Skeletal muscle satellite cell (primary cell): ENCODE measurements around the gene TMEM30A.

Experiments used
- H3K27me3 ChIP-seq: 2 replicates; pipeline ENCODE4 v1.7.0; 2013; ENCODE audit warnings: low read length; ENCODE audit not compliant: control insufficient read depth, insufficient read depth
- H3K36me3 ChIP-seq: 2 replicates; pipeline ENCODE4 v1.7.0; 2013; ENCODE audit warnings: mild to moderate bottlenecking, control low read depth, low read length; ENCODE audit not compliant: insufficient read depth
- H3K4me1 ChIP-seq: 2 replicates; pipeline ENCODE4 v1.7.0; 2013; ENCODE audit warnings: low read length; ENCODE audit not compliant: control insufficient read depth, insufficient read depth
- H3K4me2 ChIP-seq: 2 replicates; pipeline ENCODE4 v1.7.0; 2013; ENCODE audit warnings: mild to moderate bottlenecking, low read length
- H3K4me3 ChIP-seq: 2 replicates; pipeline ENCODE4 v1.7.0; 2013; ENCODE audit warnings: low read length
- H3K9ac ChIP-seq: 2 replicates; pipeline ENCODE4 v1.7.0; 2013; ENCODE audit warnings: mild to moderate bottlenecking, low read depth, low read length, moderate library complexity
- H3K9me3 ChIP-seq: replicated peaks from 2 replicates; pipeline ENCODE4 v1.7.0; 2013; ENCODE audit warnings: mild to moderate bottlenecking, control low read depth, low read length

TMEM30A gene

DNA sequence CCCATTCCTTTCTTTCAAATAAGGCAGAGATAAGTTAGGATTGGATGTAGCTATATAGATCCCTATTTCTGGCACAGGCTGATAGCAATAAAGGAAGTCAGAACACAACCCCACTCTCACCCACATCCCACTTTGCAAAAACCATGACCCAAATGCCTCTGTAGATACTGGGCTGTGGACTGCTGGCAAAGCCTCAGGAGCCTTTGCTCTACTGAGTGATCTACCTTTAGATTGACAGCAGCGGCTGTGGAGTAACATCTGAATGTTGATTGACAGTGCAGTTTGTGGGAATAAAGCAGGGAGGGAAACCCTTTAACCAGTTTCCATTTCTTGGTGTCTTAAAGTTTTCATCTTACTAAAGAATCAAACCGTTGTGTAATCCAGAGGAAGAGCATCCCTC lies 6.7 kb upstream of the TMEM30A start:
- H3K4me3 ChIP-seq, result no peak overlapping the region
- no peaks in the 10 kb centered on the region for H3K9me3 ChIP-seq
- H3K4me2 ChIP-seq, result no peak overlapping the region
- no peaks in the 10 kb centered on the region for H3K36me3 ChIP-seq
- H3K9ac ChIP-seq, result no peak overlapping the region
- no peaks in the 10 kb centered on the region for H3K4me1 ChIP-seq
- H3K27me3 ChIP-seq, result no peaks in the 10 kb centered on the region

DNA sequence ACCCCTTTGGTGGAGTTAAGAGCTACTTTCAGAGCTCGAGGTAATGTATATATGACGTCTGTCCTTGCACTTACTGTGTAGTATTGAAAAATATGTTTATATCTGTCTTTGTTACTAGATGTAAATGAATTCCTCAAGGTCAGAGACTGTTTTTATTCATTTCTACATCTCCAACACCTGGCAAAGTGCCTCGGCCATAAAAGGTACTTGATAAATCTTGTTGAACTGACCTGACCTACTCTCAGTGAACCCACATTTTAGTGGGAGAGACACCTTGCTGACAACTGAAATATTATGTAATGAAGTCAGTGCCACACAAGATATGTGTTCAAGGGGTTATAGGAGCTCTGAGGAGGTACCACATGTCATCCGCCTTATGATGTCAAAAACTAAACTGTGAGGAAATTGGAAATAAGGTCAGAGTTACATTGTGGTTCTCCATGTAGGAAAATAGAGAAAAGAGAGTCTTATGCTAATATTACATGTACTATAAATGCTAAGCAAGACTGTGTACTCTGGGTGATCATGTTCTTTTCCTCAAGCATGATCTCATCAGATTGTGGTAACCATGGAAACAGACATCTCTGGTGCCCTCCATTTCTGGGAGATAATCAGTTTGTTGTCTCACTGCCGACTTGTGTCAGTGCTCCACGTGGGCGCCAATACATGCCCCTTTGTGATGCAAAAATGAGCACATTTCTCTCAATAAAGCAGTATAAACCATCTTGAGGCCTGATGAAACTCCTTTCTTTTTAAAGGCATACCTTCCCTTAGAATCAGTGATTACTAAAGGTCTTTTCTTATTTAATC lies 5.7 kb upstream of the TMEM30A start:
- Histone ChIP-seq H3K36me3 (no peaks in the 10 kb centered on the region), H3K4me3 (no peak overlapping the region), H3K9ac (no peak overlapping the region), H3K27me3 (no peaks in the 10 kb centered on the region), H3K4me1 (no peaks in the 10 kb centered on the region), H3K9me3 (no peaks in the 10 kb centered on the region), H3K4me2 (no peak overlapping the region)

- H3K4me1 ChIP-seq, result peaks cover under 1% of the 10 kb centered on the region
- H3K27me3 ChIP-seq, result no peaks in the 10 kb centered on the region
- H3K9ac ChIP-seq, result no peak overlapping the region
- H3K4me2 ChIP-seq, result no peak overlapping the region
- H3K4me3 ChIP-seq, result no peak overlapping the region
- no peaks in the 10 kb centered on the region for H3K9me3 ChIP-seq
- no peaks in the 10 kb centered on the region for H3K36me3 ChIP-seq
Observed at GRCh38 chr6:75288023-75288422, 3.4 kb upstream of the TMEM30A start.

GRCh38 chr6:75287424-75287823 lies 2.8 kb upstream of the TMEM30A start:
- Histone ChIP-seq H3K4me2 (no peak overlapping the region), H3K9ac (no peak overlapping the region), H3K27me3 (no peaks in the 10 kb centered on the region), H3K4me1 (peaks cover 6% of the 10 kb centered on the region), H3K36me3 (no peaks in the 10 kb centered on the region), H3K9me3 (no peaks in the 10 kb centered on the region), H3K4me3 (no peak overlapping the region)

- Histone ChIP-seq H3K9me3 (no peaks in the 10 kb centered on the region), H3K9ac (no peak overlapping the region), H3K4me1 (peaks cover 10% of the 10 kb centered on the region), H3K4me2 (no peak overlapping the region), H3K27me3 (no peaks in the 10 kb centered on the region), H3K36me3 (no peaks in the 10 kb centered on the region), H3K4me3 (no peak overlapping the region)
Observed at GRCh38 chr6:75286955-75287354, 2.4 kb upstream of the TMEM30A start.

DNA sequence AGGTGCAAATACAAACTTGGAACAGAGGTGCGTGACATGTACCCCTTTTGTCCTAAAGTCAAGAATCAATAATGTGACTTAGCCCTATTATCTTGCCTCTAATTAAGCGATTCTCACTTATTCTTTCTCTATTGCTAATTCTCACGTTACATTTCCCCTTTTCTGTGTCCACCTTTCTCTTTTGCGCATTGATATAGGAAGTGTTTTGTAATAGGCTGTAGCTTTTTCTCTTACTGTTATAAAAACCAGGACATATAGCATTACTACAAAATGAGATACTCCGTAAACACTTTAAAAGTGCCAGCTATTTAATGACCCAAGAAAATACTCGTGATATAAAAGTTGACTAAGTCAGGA lies 669 bp upstream of the TMEM30A start:
- H3K4me3 ChIP-seq, result peak overlapping the region; percentile 96
- H3K9me3 ChIP-seq, result no peaks in the 10 kb centered on the region
- H3K9ac ChIP-seq, result peak overlapping the region; percentile 82
- peaks cover 17% of the 10 kb centered on the region for H3K4me1 ChIP-seq
- H3K36me3 ChIP-seq, result no peaks in the 10 kb centered on the region
- H3K4me2 ChIP-seq, result peak overlapping the region; percentile 77
- H3K27me3 ChIP-seq, result no peaks in the 10 kb centered on the region

GRCh38 chr6:75283907-75284631 lies 523 bp downstream of the TMEM30A start:
- peaks cover 24% of the 10 kb centered on the region for H3K4me1 ChIP-seq
- no peaks in the 10 kb centered on the region for H3K36me3 ChIP-seq

GRCh38 chr6:75282706-75283105 lies 1.9 kb downstream of the TMEM30A start:
- Histone ChIP-seq H3K9me3 (no peaks in the 10 kb centered on the region), H3K4me1 (peaks cover 31% of the 10 kb centered on the region), H3K27me3 (no peaks in the 10 kb centered on the region), H3K36me3 (no peaks in the 10 kb centered on the region), H3K4me2 (peak overlapping the region; percentile 92), H3K4me3 (peak overlapping the region; percentile 96), H3K9ac (peak overlapping the region; percentile 96)

More at GRCh38 chr6:75283907-75284631, 523 bp downstream of the TMEM30A start:
- Histone ChIP-seq H3K9me3 (no peaks in the 10 kb centered on the region), H3K4me2 (peak overlapping the region; percentile 92), H3K27me3 (no peaks in the 10 kb centered on the region), H3K4me3 (peak overlapping the region; percentile 96), H3K9ac (peak overlapping the region; percentile 96)

DNA sequence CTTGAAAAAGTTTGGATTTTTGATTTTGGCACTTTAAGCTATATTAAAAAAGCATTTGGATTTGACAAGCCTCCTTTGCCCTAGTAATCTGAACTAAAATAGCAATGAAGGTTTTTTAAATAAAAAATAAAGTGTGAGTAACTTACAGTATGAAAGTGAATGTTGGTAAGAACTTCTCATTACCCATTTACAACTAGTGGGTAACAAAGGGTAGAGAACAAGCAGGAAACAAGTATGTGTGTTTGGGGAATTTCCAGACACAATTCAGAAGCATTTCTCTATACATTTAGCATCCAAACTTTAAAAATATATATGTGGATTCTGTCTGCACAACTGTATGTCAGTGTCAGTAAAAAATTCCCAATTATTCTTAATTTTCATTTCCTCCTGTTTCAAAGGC lies 2.9 kb downstream of the TMEM30A start:
- H3K27me3 ChIP-seq, result no peaks in the 10 kb centered on the region
- peak overlapping the region; percentile 33 for H3K4me3 ChIP-seq
- H3K9ac ChIP-seq, result peak overlapping the region; percentile 96
- peak overlapping the region; percentile 92 for H3K4me2 ChIP-seq
- no peaks in the 10 kb centered on the region for H3K36me3 ChIP-seq
- peaks cover 31% of the 10 kb centered on the region for H3K4me1 ChIP-seq
- no peaks in the 10 kb centered on the region for H3K9me3 ChIP-seq

DNA sequence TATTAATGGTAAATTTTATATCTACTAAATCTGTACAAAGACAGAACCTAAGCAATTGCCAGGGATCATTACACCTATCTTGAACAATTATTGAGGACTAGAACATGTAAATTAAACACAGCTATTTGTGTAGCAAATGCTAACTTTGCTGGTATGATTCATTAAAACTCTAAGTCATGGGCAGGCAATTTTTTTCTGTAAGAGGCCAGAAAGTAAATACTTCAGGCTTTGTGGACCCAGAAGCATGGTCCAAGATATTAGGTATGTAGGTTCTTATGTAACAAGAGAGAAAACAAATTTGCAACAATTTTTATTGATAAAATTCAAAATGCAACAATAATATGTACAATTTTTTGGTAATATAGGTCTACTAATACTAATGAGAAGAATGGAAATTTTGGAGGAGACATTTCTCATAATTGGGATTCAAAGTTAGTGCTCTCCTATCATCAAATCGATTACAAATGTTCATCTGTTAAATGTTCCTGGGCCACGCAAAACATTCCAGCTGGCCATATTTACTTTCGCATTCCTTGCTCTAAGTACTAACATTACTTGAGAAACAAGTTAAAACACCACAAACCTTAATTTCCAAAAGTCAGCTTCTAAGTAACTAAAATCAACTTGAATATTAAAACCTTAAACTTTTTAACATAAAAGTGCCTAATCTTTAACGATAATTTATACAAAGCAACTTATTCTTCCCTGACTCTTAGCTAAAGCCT lies 4.3 kb downstream of the TMEM30A start:
- Histone ChIP-seq H3K4me1 (peaks cover 39% of the 10 kb centered on the region), H3K4me3 (no peak overlapping the region)

GRCh38 chr6:75279418-75279817 lies 5.2 kb downstream of the TMEM30A start:
- H3K4me3 ChIP-seq, result no peak overlapping the region
- no peaks in the 10 kb centered on the region for H3K36me3 ChIP-seq
- no peak overlapping the region for H3K4me2 ChIP-seq
- no peak overlapping the region for H3K9ac ChIP-seq
- H3K9me3 ChIP-seq, result no peaks in the 10 kb centered on the region
- H3K4me1 ChIP-seq, result peaks cover 45% of the 10 kb centered on the region
- H3K27me3 ChIP-seq, result no peaks in the 10 kb centered on the region

More for the DNA sequence above, 4.3 kb downstream of the TMEM30A start:
- no peaks in the 10 kb centered on the region for H3K9me3 ChIP-seq
- H3K9ac ChIP-seq, result no peak overlapping the region
- H3K4me2 ChIP-seq, result peak overlapping the region; percentile 14
- H3K27me3 ChIP-seq, result no peaks in the 10 kb centered on the region
- no peaks in the 10 kb centered on the region for H3K36me3 ChIP-seq
